OCI-LY7 (cell line): ENCODE data around the gene ZNF593OS. TPM values are rescaled to one million over a fixed set of nuclear protein-coding genes. Genes with fewer than 3 reads are reported as not detected.

ENCODE experiments used
- BruUV-seq: library from RNA; stranded (reverse); fragments of 400-500 nt; replicated peaks from 2 replicates; lab custom pipeline; 2021; lab: Mats Ljungman, UMichigan
- CTCF ChIA-PET: fragments of 300-600 bp; sonication (Branson Sonifier 250); formaldehyde crosslinking; loops from one replicate; lab custom pipeline; 2022; ENCODE audit warnings: antibody characterized with exemption; ENCODE audit not compliant: unreplicated experiment; lab: Charles Lee
- POLR2A ChIA-PET: fragments of 300-600 bp; sonication (Branson Sonifier 250); formaldehyde crosslinking; loops from one replicate; lab custom pipeline; 2022; ENCODE audit warnings: antibody characterized with exemption; lab: Charles Lee
- DNase-seq: peaks from one replicate; pipeline ENCODE4 v3.0.0-alpha.2; 2015; ENCODE audit warnings: low spot score
- H2AFZ ChIP-seq: fragments of 200-600 bp; sonication (generic), shearing (Covaris generic); 2 replicates; pipeline ENCODE4 v1.6.1; 2014; ENCODE audit warnings: mild to moderate bottlenecking, antibody characterized with exemption, low read length, moderate library complexity
- H3K27ac ChIP-seq: fragments of 200-600 bp; sonication (generic); 2 replicates; pipeline ENCODE4 v1.5.1; 2014; ENCODE audit warnings: mixed run types, low read depth, mild to moderate bottlenecking, moderate library complexity, low read length, inconsistent platforms; ENCODE audit not compliant: poor library complexity, severe bottlenecking
- H3K36me3 ChIP-seq: fragments of 200-600 bp; sonication (generic); 2 replicates; pipeline ENCODE4 v1.6.1; 2014; ENCODE audit warnings: mild to moderate bottlenecking, antibody characterized with exemption, low read length, moderate library complexity, mixed read lengths; ENCODE audit not compliant: insufficient read depth
- H3K4me1 ChIP-seq: fragments of 200-600 bp; sonication (generic); 2 replicates; pipeline ENCODE4 v1.5.1; 2014; ENCODE audit warnings: mild to moderate bottlenecking, low read length; ENCODE audit not compliant: insufficient read depth, poor library complexity, severe bottlenecking
- H3K4me2 ChIP-seq: fragments of 200-600 bp; sonication (generic); 2 replicates; pipeline ENCODE4 v1.6.1; 2014; ENCODE audit warnings: mild to moderate bottlenecking, low read length
- H3K4me3 ChIP-seq: fragments of 200-600 bp; sonication (generic); 2 replicates; pipeline ENCODE4 v1.5.1; 2014; ENCODE audit warnings: mild to moderate bottlenecking, low read depth, low read length; ENCODE audit not compliant: poor library complexity, severe bottlenecking
- H3K79me2 ChIP-seq: fragments of 200-600 bp; sonication (generic); 2 replicates; pipeline ENCODE4 v1.6.1; 2016; ENCODE audit warnings: low read depth, mild to moderate bottlenecking, low read length, moderate library complexity, mixed read lengths; ENCODE audit not compliant: insufficient read depth
- H3K9me2 ChIP-seq: fragments of 200-600 bp; sonication (generic); 2 replicates; pipeline ENCODE4 v1.6.1; 2016; ENCODE audit warnings: mild to moderate bottlenecking, low read length, mixed read lengths; ENCODE audit not compliant: insufficient read depth
- H3K9me3 ChIP-seq: fragments of 200-600 bp; sonication (generic); 2 replicates; pipeline ENCODE4 v1.6.1; 2014; ENCODE audit warnings: mild to moderate bottlenecking, mixed run types, low read length, mixed read lengths
- H4K20me1 ChIP-seq: fragments of 200-600 bp; sonication (generic); 2 replicates; pipeline ENCODE4 v1.6.1; 2014; ENCODE audit warnings: mild to moderate bottlenecking, antibody characterized with exemption, low read length, moderate library complexity, mixed read lengths; ENCODE audit not compliant: insufficient read depth
- EZH2phosphoT487 ChIP-seq: fragments of 200-600 bp; sonication (generic); IDR thresholded peaks from 2 replicates; pipeline ENCODE4 v1.6.1; 2018; ENCODE audit warnings: low read depth, borderline replicate concordance, mild to moderate bottlenecking, mixed run types, antibody characterized with exemption, low read length, moderate library complexity, mixed read lengths
- intact Hi-C: fragments of 100-400 bp; cut with micrococcal nuclease; formaldehyde crosslinking; loops from one replicate; pipeline ENCODE4 v1.10.0; 2022; ENCODE audit not compliant: unreplicated experiment
- total RNA-seq, 2 experiments: library from RNA; depleted of rRNA in 1 of 2; stranded (reverse); fragments of >200 nt in 1 of 2; shearing (Covaris generic) in 1 of 2; gene quantifications; 2 replicates each; pipeline ENCODE4 v1.2.3, GENCODE V29; 2014 to 2022
- TF ChIP-seq, protein P1 (sequence below): fragments of 200-600 bp; sonication (generic); conservative IDR thresholded peaks from 2 replicates; pipeline ENCODE4 v1.5.1; 2014; ENCODE audit warnings: mild to moderate bottlenecking, antibody characterized with exemption, low read length, moderate library complexity, mixed read lengths

Gene ZNF593OS
- total RNA-seq, 2 experiments from 2014 or later: not detected

DNA sequence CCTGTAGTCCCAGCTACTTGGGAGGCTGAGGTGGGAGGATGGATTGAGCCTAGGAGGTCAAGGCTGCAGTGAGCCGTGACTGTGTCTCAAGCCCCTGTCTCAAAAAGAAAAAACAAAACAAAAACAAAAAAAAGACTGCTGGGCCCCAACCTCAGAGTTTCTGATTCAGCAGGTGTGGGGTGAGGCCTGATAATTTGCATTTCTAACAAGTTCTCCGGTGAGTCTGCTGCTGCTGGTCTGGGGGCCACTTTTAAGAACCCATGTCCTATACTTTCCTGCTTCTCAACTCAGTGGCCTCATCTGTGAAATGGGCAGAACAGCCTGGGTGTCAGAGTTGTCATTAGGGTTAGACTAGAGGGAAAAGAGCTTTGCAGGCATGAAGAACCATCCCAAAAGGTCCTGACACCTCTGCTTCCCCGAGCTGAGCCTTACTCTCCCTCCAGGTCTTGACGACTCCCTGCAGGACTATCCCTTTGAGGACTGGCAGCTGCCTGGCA lies 8.4 kb upstream of the ZNF593OS start:
- Histone ChIP-seq H3K4me1 (peaks cover 6% of the 10 kb centered on the region), H3K36me3 (no peaks in the 10 kb centered on the region), H2AFZ (no peak overlapping the region), H3K4me3 (no peak overlapping the region), H3K9me3 (no peaks in the 10 kb centered on the region), H3K79me2 (no peaks in the 10 kb centered on the region), H4K20me1 (no peaks in the 10 kb centered on the region), H3K27ac (no peak overlapping the region), H3K9me2 (no peaks in the 10 kb centered on the region), H3K4me2 (no peak overlapping the region)
- TF ChIP-seq EZH2phosphoT487: no peak
- TF ChIP-seq, protein P1, sequence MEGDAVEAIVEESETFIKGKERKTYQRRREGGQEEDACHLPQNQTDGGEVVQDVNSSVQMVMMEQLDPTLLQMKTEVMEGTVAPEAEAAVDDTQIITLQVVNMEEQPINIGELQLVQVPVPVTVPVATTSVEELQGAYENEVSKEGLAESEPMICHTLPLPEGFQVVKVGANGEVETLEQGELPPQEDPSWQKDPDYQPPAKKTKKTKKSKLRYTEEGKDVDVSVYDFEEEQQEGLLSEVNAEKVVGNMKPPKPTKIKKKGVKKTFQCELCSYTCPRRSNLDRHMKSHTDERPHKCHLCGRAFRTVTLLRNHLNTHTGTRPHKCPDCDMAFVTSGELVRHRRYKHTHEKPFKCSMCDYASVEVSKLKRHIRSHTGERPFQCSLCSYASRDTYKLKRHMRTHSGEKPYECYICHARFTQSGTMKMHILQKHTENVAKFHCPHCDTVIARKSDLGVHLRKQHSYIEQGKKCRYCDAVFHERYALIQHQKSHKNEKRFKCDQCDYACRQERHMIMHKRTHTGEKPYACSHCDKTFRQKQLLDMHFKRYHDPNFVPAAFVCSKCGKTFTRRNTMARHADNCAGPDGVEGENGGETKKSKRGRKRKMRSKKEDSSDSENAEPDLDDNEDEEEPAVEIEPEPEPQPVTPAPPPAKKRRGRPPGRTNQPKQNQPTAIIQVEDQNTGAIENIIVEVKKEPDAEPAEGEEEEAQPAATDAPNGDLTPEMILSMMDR: no peak
- ChIA-PET CTCF (no interaction called here), POLR2A (no interaction called here)
- no TSS peak for BruUV-seq
- intact Hi-C loops: no loop called here
- DNase-seq: no peak

DNA sequence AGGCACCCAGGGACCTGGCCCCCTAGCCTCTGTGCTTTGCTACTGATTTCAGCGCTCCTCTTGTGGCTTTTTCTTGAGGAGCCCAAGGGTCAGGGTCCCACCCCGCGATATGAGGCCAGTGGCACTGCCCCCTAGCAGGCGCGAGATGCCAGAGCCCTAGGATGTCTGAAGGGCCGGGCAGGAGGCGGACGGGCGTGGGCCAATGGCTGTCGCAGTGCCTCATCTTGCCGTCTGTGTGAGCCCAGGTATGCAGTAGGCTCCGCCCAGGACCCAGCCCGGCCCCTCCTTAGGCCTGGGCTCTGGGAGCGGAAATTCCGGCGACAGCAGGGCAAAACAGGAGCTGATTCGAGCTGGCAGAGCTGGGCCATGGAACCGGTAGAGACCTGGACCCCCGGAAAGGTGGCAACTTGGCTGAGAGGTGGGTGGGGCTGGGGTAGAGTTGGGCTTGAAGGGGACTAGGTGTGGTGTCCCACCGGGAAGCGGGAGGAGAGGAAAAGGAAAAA lies 5.6 kb upstream of the ZNF593OS start, which contains the start of gene CNKSR1:
Gene CNKSR1 (plus strand): TSS at position 310 of the 503 bp plus-strand sequence. CDS start 57 bp downstream, at position 367.
- ChIA-PET CTCF (no interaction called here), POLR2A (no interaction called here)
- H3K9me3 ChIP-seq: no peaks in the 10 kb centered on the region
- H2AFZ ChIP-seq: no peak within 1 kb of the TSS
- intact Hi-C loops: no loop called here
- H3K36me3 ChIP-seq: peaks cover 8% of the 10 kb centered on the region
- TF ChIP-seq EZH2phosphoT487: no peak
- TF ChIP-seq, protein P1: no peak
- no peaks in the 10 kb centered on the region for H3K79me2 ChIP-seq
- no peaks in the 10 kb centered on the region for H3K9me2 ChIP-seq
- no peak within 1 kb of the TSS for H3K27ac ChIP-seq
- no peak within 1 kb of the TSS for H3K4me3 ChIP-seq
- BruUV-seq: no TSS peak
- no peak within 1 kb of the TSS for H3K4me2 ChIP-seq
- H3K4me1 ChIP-seq: peaks cover 6% of the 10 kb centered on the region
- no peak for DNase-seq
- no peaks in the 10 kb centered on the region for H4K20me1 ChIP-seq

DNA sequence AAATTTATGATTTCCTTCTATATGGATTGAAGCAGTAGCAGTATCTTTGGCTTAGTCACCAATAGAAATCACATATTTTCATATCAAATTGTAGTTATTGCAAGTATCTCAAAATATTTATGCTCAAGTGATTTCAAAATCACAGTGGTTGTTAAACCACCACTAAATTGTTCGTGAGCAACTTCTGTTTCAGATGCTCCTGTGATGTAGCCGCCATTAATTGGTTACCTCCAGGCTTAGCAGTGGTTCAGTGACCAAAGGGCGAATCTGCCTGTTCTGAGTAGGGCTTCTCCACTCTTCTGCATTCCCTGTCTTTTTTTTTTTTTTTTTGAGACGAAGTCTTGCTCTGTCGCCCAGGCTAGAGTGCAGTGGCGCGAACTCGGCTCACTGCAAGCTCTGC lies 3.7 kb upstream of the ZNF593OS start:
- no peak overlapping the region for H2AFZ ChIP-seq
- H3K36me3 ChIP-seq: peaks cover 22% of the 10 kb centered on the region
- H3K9me2 ChIP-seq: no peaks in the 10 kb centered on the region
- no peak overlapping the region for H3K4me3 ChIP-seq
- ChIA-PET CTCF (no interaction called here), POLR2A (no interaction called here)
- peaks cover 15% of the 10 kb centered on the region for H3K4me1 ChIP-seq
- TF ChIP-seq, protein P1: no peak
- TF ChIP-seq EZH2phosphoT487: no peak
- H3K9me3 ChIP-seq: no peaks in the 10 kb centered on the region
- no TSS peak for BruUV-seq
- no peaks in the 10 kb centered on the region for H4K20me1 ChIP-seq
- no peak for DNase-seq
- H3K4me2 ChIP-seq: no peak overlapping the region
- peaks cover 9% of the 10 kb centered on the region for H3K79me2 ChIP-seq
- intact Hi-C loops: no loop called here
- no peak overlapping the region for H3K27ac ChIP-seq
